ENCODE data around the gene DNAJC24.

Gene DNAJC24

GRCh38 chr11:31417357-31417756 is 47.7 kb downstream of the DNAJC24 start:
- Histone ChIP-seq H3K4me3 (ENCODE audit: low read depth, low read length) (no peak overlapping the region), H3K27me3 (replicated peaks) (no peaks in the 10 kb centered on the region), H3K36me3 (replicated peaks) (no peaks in the 10 kb centered on the region), H3K27ac (no peak overlapping the region)
- in situ Hi-C loops (cut with HindIII; ENCODE audit: low pct_ligation_motif_present, low sequenced_read_pairs) = no loop called here
- DNase-seq = no peak
- TF ChIP-seq CTCF (IDR thresholded peaks at IDR 0.05; ENCODE audit: low read depth, low read length, missing control alignments) = no peak

GRCh38 chr11:31417816-31418215 is 48.2 kb downstream of the DNAJC24 start:
- H3K27ac ChIP-seq = no peak overlapping the region
- TF ChIP-seq CTCF (IDR thresholded peaks at IDR 0.05; ENCODE audit: low read depth, low read length, missing control alignments) = no peak
- H3K27me3 ChIP-seq (replicated peaks) = no peaks in the 10 kb centered on the region
- DNase-seq = no peak
- no peak overlapping the region for H3K4me3 ChIP-seq (ENCODE audit: low read depth, low read length)
- in situ Hi-C loops (cut with HindIII; ENCODE audit: low pct_ligation_motif_present, low sequenced_read_pairs) = no loop called here
- no peaks in the 10 kb centered on the region for H3K36me3 ChIP-seq (replicated peaks)

GRCh38 chr11:31419138-31419537 is 49.5 kb downstream of the DNAJC24 start:
- H3K4me3 ChIP-seq (ENCODE audit: low read depth, low read length) = no peak overlapping the region
- DNase-seq = no peak
- H3K36me3 ChIP-seq (replicated peaks) = no peaks in the 10 kb centered on the region
- H3K27me3 ChIP-seq (replicated peaks) = no peaks in the 10 kb centered on the region
- no peak overlapping the region for H3K27ac ChIP-seq
- no peak for TF ChIP-seq CTCF (IDR thresholded peaks at IDR 0.05; ENCODE audit: low read depth, low read length, missing control alignments)
- in situ Hi-C loops (cut with HindIII; ENCODE audit: low pct_ligation_motif_present, low sequenced_read_pairs) = no loop called here

- Histone ChIP-seq H3K4me3 (ENCODE audit: low read depth, low read length) (no peak overlapping the region), H3K36me3 (replicated peaks) (no peaks in the 10 kb centered on the region), H3K27me3 (replicated peaks) (no peaks in the 10 kb centered on the region), H3K27ac (no peak overlapping the region)
- in situ Hi-C loops (cut with HindIII; ENCODE audit: low pct_ligation_motif_present, low sequenced_read_pairs) = no loop called here
- TF ChIP-seq CTCF (IDR thresholded peaks at IDR 0.05; ENCODE audit: low read depth, low read length, missing control alignments) = no peak
- DNase-seq = no peak
These were observed 50.0 kb downstream of the DNAJC24 start for GRCh38 chr11:31419669-31420068.

GRCh38 chr11:31421820-31422219 is 52.2 kb downstream of the DNAJC24 start:
- no peak overlapping the region for H3K4me3 ChIP-seq (ENCODE audit: low read depth, low read length)
- in situ Hi-C loops (cut with HindIII; ENCODE audit: low pct_ligation_motif_present, low sequenced_read_pairs) = no loop called here
- no peaks in the 10 kb centered on the region for H3K27me3 ChIP-seq (replicated peaks)
- TF ChIP-seq CTCF (IDR thresholded peaks at IDR 0.05; ENCODE audit: low read depth, low read length, missing control alignments) = no peak
- no peak for DNase-seq
- no peaks in the 10 kb centered on the region for H3K36me3 ChIP-seq (replicated peaks)
- H3K27ac ChIP-seq = no peak overlapping the region

GRCh38 chr11:31422703-31423102 is 53.0 kb downstream of the DNAJC24 start:
- in situ Hi-C loops (cut with HindIII; ENCODE audit: low pct_ligation_motif_present, low sequenced_read_pairs) = no loop called here
- Histone ChIP-seq H3K4me3 (ENCODE audit: low read depth, low read length) (no peak overlapping the region), H3K36me3 (replicated peaks) (no peaks in the 10 kb centered on the region), H3K27me3 (replicated peaks) (no peaks in the 10 kb centered on the region), H3K27ac (no peak overlapping the region)
- no peak for DNase-seq
- TF ChIP-seq CTCF (IDR thresholded peaks at IDR 0.05; ENCODE audit: low read depth, low read length, missing control alignments) = no peak
